HG03469 (cell line): ENCODE results near the gene MYL6B.

Source experiments
- ATAC-seq: cut with Tn5 transposase; IDR thresholded peaks from one replicate; pipeline ENCODE4 v1.9.1; 2021; ENCODE audit warnings: mild to moderate bottlenecking, moderate library complexity, moderate number of reproducible peaks; ENCODE audit not compliant: unreplicated experiment

MYL6B gene

DNA sequence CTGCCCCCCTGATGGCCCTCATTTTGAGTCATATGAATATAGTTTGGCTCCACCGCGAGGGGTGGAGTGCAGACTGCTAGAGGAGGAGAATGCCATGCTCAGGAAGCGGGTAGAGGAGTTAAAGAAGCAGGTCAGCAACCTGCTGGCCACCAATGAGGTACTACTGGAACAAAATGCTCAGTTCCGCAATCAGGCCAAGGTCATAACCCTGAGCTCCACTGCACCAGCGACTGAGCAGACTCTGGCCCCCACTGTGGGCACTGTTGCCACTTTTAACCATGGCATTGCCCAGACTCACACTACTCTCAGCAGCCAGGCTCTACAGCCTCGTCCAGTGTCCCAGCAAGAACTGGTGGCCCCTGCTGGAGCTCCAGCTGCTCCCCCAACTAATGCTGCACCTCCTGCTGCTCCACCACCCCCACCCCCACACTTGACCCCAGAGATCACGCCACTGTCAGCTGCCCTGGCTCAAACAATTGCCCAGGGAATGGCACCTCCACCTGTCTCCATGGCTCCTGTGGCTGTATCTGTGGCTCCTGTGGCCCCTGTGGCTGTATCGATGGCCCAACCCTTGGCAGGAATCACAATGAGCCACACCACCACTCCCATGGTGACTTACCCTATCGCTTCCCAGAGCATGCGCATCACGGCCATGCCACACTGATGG lies 31.1 kb upstream of the MYL6B start:
- ATAC-seq: no peak

DNA sequence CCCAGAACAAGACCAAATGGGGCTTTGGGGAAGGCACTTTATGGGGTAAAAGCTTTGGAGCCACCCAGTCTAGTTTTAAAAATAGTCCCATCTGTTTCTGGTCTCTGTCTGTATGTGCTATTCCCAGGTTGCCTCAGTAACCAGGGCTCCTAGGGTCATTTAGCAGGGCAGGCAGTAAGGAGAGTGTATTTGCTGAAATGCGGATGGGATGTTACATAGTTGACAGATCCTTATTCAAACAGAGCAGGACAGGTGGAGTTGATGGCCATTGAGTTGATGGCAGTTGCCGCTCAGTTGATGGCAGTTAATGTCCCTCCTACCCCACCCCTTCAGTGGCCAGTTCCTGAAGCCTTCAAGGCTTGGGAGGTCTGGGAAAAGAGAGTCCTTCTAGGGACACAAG lies 29.8 kb upstream of the MYL6B start:
- ATAC-seq: no peak

DNA sequence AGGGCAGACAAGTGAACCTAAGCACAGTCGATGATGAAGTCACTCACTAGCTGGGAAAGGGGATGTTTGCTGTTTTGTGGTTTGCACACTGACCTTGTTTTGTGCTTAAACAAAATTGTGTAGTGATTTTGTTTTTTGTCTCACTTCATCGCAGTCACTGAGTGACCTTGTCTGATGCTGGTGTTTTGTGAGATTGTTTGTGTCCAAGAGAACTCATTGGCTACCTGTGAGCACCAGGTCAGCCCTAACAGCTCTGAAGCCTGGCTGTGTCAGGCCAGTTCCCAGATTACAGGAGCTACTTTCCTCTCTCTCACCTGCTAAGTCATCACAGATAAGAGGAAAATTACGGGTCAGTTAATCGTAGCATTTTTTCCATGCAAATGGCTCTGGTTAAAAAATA lies 28.3 kb upstream of the MYL6B start:
- no peak for ATAC-seq

DNA sequence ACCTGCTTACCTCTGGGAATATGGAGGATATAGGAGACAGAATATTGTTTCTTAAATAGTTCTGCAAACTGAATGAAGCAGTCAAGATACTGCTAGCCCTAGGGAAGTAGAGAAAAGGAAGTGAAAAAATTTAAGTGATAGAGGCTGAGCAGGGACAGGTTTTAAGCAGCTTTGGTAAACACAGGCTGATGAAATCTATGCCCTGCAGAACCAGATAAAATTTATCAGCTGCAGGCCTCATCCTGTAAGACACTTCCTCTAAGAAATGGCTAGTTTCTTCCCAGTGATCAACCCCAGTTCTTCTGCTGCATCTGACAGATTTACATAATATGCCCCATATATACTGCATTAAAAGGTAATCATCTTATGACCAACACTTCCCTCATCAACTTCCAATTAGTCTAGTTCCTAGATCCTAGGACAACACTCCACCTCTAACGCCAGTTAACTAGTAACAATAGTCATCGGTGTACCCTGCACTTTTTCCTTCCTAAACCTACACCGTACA lies 25.6 kb upstream of the MYL6B start:
- ATAC-seq: no peak

DNA sequence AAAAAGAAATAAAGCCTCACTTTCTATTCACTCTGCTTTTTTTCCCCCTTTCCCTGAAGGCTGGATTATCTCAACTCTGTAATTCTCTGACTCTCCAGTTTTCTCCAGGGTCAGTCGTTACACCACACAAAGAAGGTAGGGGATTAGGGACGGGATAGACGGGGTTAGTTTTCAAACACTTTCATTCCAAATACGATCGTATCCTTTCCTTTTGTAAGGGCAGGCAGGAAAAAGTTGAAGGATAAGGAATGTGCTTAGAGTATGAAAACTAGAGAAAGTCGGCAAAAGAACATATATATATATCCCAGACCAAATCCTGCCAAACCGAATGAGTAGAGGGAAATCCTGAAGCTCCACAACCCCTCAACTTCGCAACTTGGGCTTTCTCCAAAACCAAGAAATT lies 24.9 kb upstream of the MYL6B start:
- ATAC-seq: no peak

DNA sequence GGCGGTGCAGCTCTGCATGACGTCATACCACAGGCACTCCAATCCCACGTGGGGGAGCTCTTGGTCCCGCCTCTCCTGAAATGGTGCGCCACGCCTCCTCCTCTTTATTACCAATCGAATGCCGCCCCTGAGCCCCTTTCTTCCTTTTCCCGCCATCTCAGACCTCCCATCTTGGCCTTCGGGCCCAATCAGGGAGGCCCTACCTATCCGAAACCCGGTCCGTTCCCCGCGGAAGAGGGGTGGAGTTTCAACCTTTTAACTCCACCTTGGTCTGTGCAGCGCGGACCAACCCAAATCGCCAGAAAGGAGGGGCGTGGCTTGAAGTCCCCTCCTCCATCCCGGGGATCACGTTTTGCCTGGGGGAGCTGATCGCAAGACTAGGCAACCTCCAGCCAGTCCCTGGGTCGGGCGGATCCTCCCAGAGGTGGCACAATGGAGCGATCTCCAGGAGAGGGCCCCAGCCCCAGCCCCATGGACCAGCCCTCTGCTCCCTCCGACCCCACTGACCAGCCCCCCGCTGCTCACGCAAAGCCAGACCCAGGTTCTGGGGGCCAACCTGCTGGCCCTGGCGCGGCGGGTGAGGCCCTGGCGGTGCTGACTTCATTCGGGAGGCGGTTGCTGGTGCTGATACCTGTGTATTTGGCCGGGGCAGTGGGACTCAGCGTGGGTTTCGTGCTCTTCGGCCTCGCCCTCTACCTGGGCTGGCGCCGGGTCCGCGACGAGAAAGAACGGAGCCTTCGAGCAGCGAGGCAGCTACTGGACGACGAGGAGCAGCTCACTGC lies 24.3 kb upstream of the MYL6B start, which contains the start of gene ESYT1:
Gene ESYT1, plus strand, starts transcription at position 380 of the 782 bp plus-strand sequence. Its CDS starts 53 bp downstream, at position 433.
- peak; percentile 83 for ATAC-seq

DNA sequence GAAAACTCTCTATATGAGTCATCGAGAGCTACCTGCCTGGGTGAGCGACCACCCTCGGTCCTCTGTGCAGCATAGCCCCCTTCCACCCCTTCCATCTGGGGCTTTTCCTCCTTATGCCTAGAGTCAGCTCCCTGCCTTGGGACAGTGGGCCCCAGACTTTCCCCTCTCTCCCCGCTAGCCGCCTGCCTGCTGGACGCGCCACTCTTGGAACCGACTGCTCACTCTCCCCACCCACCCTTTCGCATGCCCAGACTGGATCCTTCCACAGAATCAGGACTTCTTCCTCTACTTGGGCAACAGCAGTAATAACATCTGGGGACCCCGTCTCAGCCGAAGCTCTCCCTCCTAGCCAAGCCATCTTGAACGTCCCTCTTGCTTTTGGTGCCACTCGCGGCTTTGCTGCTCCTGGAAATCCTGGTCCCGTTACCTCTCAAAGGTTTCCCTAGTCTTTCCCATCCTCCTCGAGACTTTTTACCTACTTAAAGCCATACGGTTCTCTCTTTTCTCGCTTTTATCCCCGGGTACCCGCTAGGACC lies 23.6 kb upstream of the MYL6B start:
- no peak for ATAC-seq

DNA sequence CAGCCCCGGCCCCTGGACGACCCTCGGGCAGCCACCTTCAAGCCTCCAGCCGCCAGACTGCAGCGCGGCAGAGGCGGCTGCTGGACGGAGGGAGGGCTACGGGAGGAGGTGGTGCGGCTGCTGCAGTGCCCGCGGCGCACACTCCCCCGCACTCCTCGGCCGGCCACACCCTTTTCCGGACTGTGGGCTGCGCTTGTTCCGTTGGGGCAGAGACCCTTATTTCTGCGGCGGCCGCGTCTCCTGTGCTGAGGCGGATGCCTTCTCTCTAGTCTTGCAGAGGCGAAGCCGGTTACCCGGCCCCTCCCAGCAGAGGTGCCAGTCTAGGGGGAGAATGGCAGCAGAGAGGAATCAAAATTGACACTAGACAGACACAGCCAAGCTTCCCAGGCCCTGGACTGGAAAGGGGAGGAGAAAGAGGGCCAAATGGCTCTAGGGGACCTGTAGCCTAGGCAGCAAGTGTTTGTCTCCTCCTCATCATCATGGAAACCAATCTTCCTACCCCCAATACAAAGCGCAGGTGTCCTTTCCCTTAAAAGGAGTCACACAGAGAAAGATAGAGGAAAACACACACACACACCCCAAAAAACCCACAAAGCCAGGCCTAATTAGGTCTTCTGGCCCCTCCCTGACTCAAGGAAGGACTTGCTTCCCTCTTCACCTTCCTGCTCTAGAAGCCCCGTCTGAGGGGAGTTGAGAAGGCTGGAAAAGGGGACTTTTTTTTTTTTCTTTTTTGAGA lies 23.0 kb upstream of the MYL6B start:
- ATAC-seq: no peak

DNA sequence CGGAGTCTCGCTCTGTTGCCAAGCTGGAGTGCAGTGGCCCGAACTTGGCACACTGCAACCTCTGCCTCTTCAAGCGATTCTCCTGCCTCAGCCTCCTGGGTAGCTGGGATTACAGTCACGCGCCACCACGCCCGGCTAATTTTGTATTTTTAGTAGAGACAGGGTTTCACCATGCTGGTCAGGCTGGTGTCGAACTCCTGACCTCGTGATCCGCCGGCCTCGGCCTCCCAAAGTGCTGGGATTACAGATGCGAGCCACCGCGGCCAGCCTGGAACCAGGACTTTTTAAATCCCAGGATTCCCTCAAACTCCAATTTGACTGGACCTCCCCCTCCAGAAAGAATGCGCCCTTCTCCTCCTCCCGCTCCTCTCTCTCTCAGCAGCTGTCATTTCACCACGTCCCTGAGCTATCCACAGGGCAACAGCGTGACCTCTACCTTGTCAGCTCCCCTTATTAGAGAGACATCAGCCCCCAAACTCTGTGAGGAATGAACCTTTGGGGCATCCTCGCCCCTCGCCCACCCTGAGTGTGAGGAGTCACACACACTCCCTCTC lies 22.4 kb upstream of the MYL6B start:
- no peak for ATAC-seq

DNA sequence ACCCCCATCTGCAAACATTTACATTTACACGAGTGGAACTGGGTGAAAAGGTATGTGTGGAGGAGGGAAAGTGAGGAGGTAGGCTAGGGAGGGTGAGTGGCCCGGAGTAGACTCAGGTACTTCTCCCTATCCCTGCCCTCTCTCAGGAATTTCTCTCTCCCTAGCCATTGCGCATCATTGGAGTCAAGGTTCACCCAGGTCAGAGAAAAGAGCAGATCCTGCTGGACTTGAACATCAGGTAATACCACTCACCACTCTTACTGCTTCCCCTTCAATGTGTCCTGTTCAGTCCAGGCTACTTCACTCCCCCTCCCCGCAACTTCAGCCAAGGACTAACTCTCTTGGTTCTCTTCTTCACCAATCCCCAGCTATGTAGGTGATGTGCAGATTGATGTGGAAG lies 21.5 kb upstream of the MYL6B start:
- no peak for ATAC-seq

DNA sequence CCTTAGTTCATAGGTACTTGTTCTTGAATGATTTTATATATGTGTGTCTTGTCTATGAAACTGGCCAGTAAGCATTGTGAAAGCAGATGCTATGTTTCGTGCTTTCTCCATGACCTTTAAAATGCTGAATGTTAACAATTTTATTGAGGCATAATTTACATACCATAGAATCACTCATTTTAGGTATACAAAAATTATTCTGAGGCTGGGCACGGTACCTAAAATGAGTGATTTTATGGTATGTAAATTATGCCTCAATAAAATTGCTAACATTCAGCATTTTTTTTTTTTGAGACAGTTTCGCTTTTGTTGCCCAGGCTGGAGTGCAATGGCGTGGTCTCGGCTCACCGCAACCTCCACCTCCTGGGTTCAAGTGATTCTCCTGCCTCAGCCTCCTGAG lies 17.5 kb upstream of the MYL6B start:
- no peak for ATAC-seq

DNA sequence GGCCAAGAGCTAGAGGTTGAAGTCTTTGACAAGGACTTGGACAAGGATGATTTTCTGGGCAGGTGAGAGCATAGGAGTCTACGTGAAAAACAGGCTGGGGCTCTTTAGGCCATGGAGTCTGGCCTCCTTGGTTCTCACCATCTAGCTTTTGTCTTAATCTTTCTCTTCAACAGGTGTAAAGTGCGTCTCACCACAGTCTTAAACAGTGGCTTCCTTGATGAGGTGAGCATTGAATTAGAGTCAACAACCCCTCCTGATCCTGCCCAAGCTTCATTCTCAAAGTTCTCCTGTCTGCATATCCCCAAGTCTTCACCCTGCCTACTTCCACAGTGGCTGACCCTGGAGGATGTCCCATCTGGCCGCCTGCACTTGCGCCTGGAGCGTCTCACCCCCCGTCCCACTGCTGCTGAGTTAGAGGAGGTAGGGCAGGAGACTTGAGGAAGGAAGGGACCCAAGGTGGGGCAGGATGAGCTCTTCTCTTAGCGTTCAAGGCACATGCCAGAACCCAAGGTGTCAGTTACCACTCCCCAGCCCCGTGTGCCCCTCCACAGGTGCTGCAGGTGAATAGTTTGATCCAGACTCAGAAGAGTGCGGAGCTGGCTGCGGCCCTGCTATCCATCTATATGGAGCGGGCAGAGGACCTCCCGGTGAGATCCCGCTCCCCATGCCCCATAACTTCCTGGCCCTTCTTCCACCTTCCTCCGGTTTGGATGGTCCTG lies 14.4 kb upstream of the MYL6B start:
- ATAC-seq: no peak

DNA sequence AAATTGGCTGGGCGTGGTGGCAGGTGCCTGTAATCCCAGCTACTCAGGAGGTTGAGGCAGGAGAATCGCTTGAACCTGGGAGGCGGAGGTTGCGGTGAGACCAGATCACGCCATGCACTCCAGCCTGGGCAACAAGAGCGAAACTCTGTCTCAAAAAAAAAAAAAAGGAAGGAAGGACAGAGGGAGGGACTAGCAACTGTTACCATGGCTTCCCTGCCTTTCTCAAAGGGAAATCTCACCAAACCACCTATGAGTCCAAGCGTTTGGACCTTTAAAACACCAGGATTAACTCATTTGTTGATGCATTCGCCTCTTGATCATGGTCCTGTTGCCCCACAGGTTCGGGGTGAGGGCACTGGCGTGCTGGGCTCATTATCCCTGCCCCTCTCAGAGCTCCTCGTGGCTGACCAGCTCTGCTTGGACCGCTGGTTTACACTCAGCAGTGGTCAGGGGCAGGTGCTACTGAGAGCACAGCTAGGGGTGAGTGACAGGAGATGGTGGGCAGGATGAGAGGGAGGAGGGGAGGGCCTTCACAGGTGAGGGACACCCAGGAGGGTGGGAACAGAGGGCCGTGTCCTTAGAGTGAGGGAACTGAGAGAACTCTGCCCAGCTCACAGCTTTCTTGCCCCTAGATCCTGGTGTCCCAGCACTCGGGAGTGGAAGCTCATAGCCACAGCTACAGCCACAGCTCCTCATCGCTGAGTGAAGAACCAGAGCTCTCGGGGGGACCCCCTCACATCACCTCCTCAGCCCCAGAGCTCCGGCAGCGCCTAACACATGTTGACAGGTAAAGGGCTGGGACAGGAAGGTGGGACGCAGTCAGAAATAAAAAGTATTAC lies 10.2 kb upstream of the MYL6B start:
- no peak for ATAC-seq

DNA sequence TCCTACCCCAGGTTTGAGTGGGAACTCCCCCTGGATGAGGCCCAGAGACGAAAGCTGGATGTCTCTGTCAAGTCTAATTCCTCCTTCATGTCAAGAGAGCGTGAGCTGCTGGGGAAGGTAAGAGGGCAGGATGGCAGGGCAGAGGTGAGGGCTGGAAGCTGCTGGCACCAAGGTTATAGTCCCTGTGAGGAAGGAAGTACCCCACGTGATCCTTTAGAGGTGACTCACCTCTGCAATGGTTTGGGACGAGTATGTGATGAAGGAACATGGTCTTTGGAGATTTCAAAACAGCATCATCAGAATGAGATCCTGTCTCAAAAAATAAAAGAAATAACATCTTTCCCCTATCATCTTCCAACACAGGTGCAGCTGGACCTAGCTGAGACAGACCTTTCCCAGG lies 9.2 kb upstream of the MYL6B start:
- no peak for ATAC-seq

DNA sequence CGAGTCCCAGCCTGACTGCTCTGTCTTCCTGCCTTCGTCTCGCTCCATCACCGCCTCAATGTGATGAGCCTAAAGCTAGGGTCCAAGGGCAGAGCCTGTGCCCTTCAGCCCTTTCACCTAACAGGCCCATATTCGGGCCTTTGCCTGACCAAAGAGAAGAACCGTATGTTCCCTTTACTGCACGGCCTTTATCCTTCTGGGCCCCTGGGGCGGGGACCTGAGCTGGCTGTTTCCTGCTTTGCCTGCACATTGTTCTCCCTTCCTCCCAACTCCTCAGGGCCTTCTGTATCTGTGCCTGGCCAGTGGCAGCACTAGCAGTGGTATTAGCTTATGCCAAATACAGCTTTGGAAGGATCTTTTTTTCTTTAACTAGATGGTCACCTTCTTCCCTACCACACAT lies 8.5 kb upstream of the MYL6B start:
- no peak for ATAC-seq

DNA sequence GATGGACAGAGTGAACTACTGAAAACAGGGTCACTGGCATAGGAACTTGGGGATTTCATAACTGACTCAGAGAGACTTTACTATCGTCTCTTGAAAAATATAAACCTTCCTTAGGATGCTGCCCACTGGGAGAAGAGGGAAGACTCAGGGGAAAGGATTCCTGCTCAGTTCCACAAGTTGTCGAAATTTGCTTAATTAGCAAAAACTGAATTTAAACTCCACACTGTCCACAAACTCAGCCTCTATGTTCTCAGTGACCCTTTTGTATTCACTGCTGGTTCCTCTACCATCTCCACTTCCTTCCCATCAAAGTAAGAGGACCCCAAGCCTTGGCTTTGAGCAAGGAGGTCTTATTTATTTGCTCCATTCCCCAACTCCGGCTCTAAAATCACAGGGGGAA lies 7.2 kb upstream of the MYL6B start:
- no peak for ATAC-seq

DNA sequence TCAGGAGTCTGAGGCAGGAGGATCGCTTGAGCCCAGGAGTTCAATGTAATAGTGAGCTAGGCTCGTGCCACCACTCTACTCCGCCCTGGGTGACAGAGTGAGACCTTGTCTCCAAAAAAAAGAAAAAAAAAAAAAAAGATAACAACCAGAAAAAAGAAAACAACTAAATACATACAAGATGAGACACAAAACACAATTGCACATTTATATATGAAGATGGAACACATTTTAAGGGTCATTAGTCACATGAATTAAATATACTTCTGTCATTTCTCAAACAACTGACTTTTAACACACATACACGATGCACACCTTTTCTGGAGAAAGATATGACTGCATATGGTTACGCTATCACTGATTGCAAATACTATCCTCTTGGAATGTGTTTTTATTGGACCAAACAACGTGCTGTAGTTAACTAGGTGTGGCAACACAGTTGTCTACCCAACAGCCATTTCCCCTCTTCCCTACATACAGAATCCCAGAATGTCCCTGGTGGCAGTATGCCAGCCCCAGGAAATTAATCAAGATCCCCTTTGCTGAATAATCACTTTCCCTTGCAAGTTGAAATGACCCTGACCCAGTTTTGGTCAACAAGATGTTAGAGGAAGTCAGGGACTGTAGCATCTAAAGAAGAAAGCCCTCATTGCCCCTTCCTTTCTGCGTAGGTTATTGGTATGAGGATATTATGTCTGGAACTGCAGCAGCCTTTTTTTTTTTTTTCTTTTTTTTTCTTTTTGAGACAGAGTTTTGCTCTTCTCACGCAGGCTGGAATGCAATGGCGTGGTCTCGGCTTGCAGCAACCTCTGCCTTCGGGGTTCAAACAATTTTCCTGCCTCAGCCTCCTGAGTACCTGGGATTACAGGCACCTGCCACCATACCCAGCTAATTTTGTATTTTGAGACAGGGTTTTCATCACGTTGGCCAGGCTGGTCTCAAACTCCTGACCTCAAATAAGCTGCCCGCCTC lies 5.6 kb upstream of the MYL6B start:
- ATAC-seq: no peak

DNA sequence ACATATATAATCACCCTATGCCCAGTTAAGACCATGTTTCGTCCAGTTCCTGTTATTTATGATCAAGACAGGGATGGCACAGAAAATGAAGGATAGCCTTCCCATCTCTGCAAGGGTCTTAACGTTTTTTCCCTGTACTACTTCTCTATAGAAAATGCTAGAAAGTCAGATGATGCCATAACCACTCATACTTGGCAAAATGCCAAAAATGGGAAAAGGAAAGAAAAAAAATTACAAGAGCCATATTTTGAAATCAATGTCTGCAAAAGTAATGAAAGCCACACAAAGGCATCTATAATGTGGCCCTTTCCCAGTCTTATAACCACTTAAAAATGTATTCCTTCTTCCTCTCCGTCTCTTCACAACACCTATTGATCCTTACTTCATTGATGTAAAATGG lies 1.8 kb upstream of the MYL6B start:
- no peak for ATAC-seq
